Naive thymus-derived CD8-positive, alpha-beta T cell (primary cell): ENCODE results near the gene SDHAF3. TPM values are rescaled to one million over a fixed set of nuclear protein-coding genes. Genes with fewer than 3 reads are reported as not detected.
"Not testable (repeated sequence)": the region's sequence is repeated elsewhere in the genome, so short reads cannot be mapped to it uniquely, and the experiment has no call there.

ENCODE experiments used
- ATAC-seq, 2 donors: fragments of 150-1000 bp; cut with Tn5 transposase in 1 of 2; sonication (Bioruptor Pico), chemical (Tn5 transposase) in 1 of 2; 1 replicate in 1 of 2; 2 replicates in 1 of 2; pipeline ENCODE4 v1.10.0; 2021; ENCODE audit warnings: mild to moderate bottlenecking in 2 of 2, moderate library complexity in 2 of 2
- POLR2A ChIA-PET: fragments of 350-600 bp; sonication (Branson Sonifier 250); formaldehyde crosslinking; loops from one replicate; lab custom pipeline; 2021; ENCODE audit warnings: antibody characterized with exemption; lab: Charles Lee
- DNase-seq, 10 donors: peaks; one replicate each; pipeline versions ENCODE4 v3.0.0 to v3.0.0-alpha.2; 2020 to 2022
- H3K27ac Mint-ChIP-seq, 10 donors: one replicate each; pipeline ENCODE4 v1.8.0; 2020 to 2022; ENCODE audit warnings: mild to moderate bottlenecking in 10 of 10, mixed read lengths in 10 of 10, moderate library complexity in 4 of 10, inconsistent platforms in 1 of 10
- H3K27me3 Mint-ChIP-seq, 5 donors: one replicate each; pipeline ENCODE4 v1.8.0; 2021 to 2022; ENCODE audit warnings: mixed read lengths in 5 of 5
- H3K36me3 Mint-ChIP-seq, 3 donors: one replicate each; pipeline ENCODE4 v1.8.0; 2020 to 2022; ENCODE audit warnings: mixed read lengths in 3 of 3, mild to moderate bottlenecking in 2 of 3, inconsistent platforms in 1 of 3
- H3K4me1 Mint-ChIP-seq, 4 donors: one replicate each; pipeline ENCODE4 v1.8.0; 2021 to 2022; ENCODE audit warnings: mixed read lengths in 4 of 4
- H3K4me3 Mint-ChIP-seq, 10 donors: one replicate each; pipeline ENCODE4 v1.8.0; 2020 to 2022; ENCODE audit warnings: mild to moderate bottlenecking in 10 of 10, mixed read lengths in 10 of 10, moderate library complexity in 6 of 10, inconsistent platforms in 1 of 10
- H3K9me3 Mint-ChIP-seq, 9 donors: one replicate each; pipeline ENCODE4 v1.8.0; 2020 to 2022; ENCODE audit warnings: mixed read lengths in 9 of 9, mild to moderate bottlenecking in 3 of 9, inconsistent platforms in 1 of 9, moderate library complexity in 1 of 9
- polyA plus RNA-seq, 3 donors: library from polyadenylated mRNA; unstranded; fragments of 300-500 nt; fragmentation: Illumina TruSeq; gene quantifications; one replicate each; pipeline ENCODE4 v1.2.3, GENCODE V29; 2021
- total RNA-seq, 8 experiments: library from RNA in 2 of 8; stranded (reverse) in 2 of 8; gene quantifications; one replicate each; pipeline ENCODE4 v1.2.3 and lab custom pipeline; 2021 to 2026

SDHAF3 gene
- total and polyA plus RNA-seq, 5 experiments from 2014 or later: 18.3 to 70.9 (median 51.6) TPM

DNA sequence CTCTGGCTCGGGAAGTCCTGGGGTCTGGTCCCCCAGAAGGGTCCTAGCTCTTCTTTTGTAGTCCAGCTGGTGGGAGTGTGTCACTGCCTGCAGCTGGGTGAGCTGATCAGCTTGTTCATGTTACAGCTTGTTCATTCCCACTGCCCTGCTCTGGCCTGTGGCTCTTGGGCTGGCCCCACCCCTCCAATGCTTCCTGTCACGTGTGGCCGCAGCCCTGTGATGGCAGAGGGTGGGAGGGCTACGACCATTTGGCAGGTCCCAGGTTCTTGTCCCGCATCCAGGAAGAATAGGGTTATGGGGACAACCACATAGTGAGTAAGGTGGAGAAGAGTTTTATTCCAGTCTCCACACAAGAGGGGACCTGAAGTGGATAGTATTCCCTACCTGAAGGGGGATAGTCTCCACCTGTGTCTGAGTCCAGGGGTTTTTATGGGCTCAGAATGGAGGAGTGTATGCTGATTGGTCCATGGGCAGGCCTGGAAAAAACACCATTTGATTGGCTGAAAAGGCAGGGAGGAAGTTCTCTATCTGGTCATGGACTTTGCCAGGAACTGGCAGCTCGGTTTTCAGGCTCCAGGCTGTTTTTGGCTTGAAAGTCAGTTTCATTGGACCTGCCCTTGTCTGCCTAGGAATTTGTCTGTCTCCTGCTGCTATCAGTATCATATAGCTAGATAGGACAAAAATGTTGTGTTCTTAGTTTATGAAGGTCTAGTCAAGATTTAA lies 13.1 kb downstream of the SDHAF3 start:
- Mint-ChIP-seq H3K27ac (no peak overlapping the region), H3K27me3 (no peaks in the 10 kb centered on the region), H3K36me3 (peaks cover 5 to 7% (median 6%) of the 10 kb centered on the region in 3 donors), H3K9me3 (peaks cover 0 to 4% (median 0%) of the 10 kb centered on the region in 9 donors), H3K4me3 (no peak overlapping the region), H3K4me1 (peaks cover 5 to 32% (median 22%) of the 10 kb centered on the region in 4 donors)
- no peak for DNase-seq
- no peak for ATAC-seq
- POLR2A ChIA-PET: interaction anchor here (0.6 to 1.3 kb wide), 2 partner anchors 13 to 22 kb away, joined by 3 to 4 read pairs; partner anchors contain the start of gene SDHAF3

DNA sequence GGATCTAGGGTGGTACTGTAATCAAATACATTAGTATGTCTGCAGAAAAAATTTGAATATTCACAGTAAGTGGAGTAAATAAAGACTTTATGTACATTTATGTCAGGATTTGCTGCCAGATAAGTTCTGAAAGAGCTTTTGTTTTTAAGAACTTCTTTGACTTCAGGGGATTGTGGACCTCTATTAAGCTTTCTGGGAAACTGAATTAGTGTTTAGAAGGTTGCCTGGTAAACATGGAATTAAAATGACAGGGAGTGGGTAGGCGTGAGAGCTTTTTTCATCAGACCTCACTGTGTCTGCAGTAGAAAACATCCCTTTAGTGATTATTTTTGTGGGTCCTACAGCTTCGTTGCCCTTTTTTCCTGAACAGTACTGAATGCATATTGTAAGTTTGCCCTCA lies 15.7 kb downstream of the SDHAF3 start:
- Mint-ChIP-seq H3K27me3 (no peaks in the 10 kb centered on the region), H3K36me3 (peaks cover 11 to 16% (median 13%) of the 10 kb centered on the region in 3 donors), H3K27ac (peak overlapping the region in 1 of 10 donors; percentile 12), H3K4me1 (peaks cover 4 to 25% (median 16%) of the 10 kb centered on the region in 4 donors), H3K9me3 (peaks cover 0 to 7% (median 0%) of the 10 kb centered on the region in 9 donors), H3K4me3 (no peak overlapping the region)
- no peak for DNase-seq
- POLR2A ChIA-PET: no interaction called here
- no peak for ATAC-seq

DNA sequence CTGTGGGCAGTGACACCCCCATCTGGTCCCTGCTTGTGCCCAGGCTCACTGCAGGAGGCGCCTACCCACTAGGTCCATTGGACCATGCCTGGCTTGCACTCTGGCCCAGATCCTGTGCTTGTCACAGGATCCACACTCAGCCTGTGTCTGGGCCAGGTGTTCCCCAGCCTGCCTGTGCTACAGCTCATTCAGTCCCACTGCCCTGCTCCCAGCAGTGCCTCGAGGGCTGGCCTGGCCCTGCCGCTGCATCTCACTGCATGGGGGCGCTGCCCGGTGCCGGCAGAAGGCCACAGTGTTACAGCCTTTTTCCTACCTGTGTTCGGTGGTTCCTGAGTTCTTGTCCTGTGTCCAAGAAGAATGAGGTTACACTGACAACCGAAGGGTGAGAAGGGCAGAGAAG lies 21.3 kb downstream of the SDHAF3 start:
- ATAC-seq: no peak
- Mint-ChIP-seq H3K4me1 (peaks cover 0 to 12% (median 8%) of the 10 kb centered on the region in 4 donors), H3K4me3 (no peak overlapping the region), H3K9me3 (peaks cover 3 to 45% (median 23%) of the 10 kb centered on the region in 9 donors), H3K27me3 (no peaks in the 10 kb centered on the region), H3K36me3 (peaks cover 37 to 62% (median 58%) of the 10 kb centered on the region in 3 donors), H3K27ac (no peak overlapping the region)
- DNase-seq: no peak
- POLR2A ChIA-PET: interaction anchor here (0.5 kb wide), 1 partner anchor 17 kb away, joined by 3 read pairs; no protein-coding TSS in a partner anchor

DNA sequence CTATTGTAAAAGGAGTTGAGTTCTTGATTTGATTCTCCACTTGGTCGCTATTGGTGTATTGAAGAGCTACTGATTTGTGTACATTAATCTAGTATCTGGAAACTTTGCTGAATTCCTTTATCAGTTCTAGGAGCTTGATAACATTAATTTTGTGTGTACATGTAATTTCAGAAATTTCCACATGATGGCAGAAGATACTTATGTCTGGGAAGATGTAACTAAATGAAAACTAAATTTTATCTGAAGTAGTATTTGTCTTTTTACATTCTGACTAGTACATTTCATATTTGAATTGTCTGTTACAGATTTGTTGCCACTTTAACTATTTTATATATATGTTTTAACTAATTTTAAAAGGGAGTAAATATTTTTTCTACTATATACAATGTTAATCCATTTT lies 27.6 kb downstream of the SDHAF3 start:
- no peak for ATAC-seq
- peak in 3 of 10 donors; percentile 5 to 21 (median 13) for DNase-seq
- Mint-ChIP-seq H3K36me3 (peaks cover 25 to 44% (median 37%) of the 10 kb centered on the region in 3 donors), H3K27me3 (no peaks in the 10 kb centered on the region), H3K4me1 (peaks cover 0 to 6% (median 4%) of the 10 kb centered on the region in 4 donors), H3K27ac (no peak overlapping the region), H3K4me3 (no peak overlapping the region), H3K9me3 (peaks cover 0 to 23% (median 10%) of the 10 kb centered on the region in 9 donors)
- POLR2A ChIA-PET: interaction anchor here (0.7 kb wide), 1 partner anchor 783 kb away, joined by 3 read pairs; no protein-coding TSS in a partner anchor

DNA sequence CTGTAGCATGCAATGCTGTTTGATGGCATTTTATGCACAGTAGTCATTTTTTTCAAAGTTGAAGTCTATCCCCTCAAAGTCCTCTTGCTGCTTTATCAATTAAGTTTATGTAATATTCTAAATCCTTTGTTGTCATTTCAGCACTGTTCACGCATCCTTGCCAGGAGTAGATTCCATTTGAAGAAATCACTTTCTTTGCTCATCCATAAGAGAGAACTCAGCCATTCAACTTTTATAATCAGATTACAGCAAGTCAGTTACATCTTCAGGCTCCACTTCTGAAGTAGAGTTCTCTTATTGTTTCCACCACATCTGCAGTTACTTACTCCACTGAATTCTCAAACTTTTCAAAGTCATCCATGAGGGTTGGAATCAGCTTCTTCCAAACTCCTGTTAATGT lies 32.3 kb downstream of the SDHAF3 start:
- no peak overlapping the region for H3K4me3 Mint-ChIP-seq
- peaks cover 12 to 43% (median 23%) of the 10 kb centered on the region in 3 donors for H3K36me3 Mint-ChIP-seq

DNA sequence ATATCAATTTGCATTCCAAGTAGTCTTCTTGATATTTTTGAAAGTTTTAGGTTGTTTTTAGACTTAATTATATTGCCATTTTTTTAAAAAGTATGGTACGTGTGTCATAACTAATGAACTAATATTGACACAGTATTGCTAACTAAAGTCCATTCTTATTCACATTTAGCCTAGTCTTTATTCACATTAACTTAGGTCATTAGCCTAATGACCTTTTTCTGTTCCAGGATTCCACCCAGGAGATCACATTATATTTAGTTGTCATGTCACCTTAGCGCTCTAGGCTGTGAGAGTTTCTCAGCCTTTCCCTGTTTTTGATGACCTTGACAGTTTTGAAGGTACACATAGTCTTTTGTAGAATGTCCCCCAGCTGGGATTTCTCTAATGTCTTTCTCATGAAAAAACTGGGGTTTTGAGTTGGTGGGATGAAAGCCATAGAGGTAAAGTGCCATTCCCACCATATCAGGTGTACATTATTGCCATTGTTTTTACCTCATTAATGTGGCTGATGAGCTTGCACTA lies 38.5 kb downstream of the SDHAF3 start:
- POLR2A ChIA-PET: no interaction called here
- Mint-ChIP-seq H3K27me3 (no peaks in the 10 kb centered on the region), H3K9me3 (peaks cover 0 to 21% (median 5%) of the 10 kb centered on the region in 9 donors), H3K4me3 (no peak overlapping the region), H3K36me3 (peaks cover 16 to 56% (median 42%) of the 10 kb centered on the region in 3 donors), H3K27ac (no peak overlapping the region), H3K4me1 (peaks cover 2 to 18% (median 14%) of the 10 kb centered on the region in 4 donors)
- ATAC-seq: no peak
- DNase-seq: no peak

More for the DNA sequence above, 32.3 kb downstream of the SDHAF3 start:
- H3K27me3 Mint-ChIP-seq: no peaks in the 10 kb centered on the region
- DNase-seq: no peak
- peaks cover 0 to 1% (median 0%) of the 10 kb centered on the region in 9 donors for H3K9me3 Mint-ChIP-seq
- peaks cover 5 to 22% (median 12%) of the 10 kb centered on the region in 4 donors for H3K4me1 Mint-ChIP-seq
- no peak for ATAC-seq
- no peak overlapping the region for H3K27ac Mint-ChIP-seq
- POLR2A ChIA-PET: interaction anchor here (0.6 kb wide), 1 partner anchor 145 kb away, joined by 3 read pairs; no protein-coding TSS in a partner anchor

DNA sequence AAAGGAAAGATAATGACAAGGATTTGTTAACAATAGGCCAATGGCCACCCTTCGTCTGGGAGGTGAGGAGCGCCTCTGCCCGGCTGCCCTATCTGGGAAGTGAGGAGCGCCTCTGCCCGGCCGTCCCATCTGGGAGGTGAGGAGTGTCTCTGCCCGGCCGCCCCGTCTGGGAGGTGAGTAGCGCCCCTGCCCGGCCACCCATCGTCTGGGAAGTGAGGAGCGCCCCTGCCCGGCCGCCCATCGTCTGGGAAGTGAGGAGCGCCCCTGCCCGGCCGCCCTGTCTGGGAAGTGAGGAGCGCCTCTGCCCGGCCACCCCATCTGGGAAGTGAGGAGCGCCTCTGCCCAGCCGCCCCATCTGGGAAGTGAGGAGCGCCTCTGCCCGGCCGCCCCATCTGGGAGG lies 42.5 kb downstream of the SDHAF3 start:
- Mint-ChIP-seq H3K36me3 (peaks cover 25 to 66% (median 52%) of the 10 kb centered on the region in 3 donors), H3K9me3 (peaks cover 0 to 28% (median 5%) of the 10 kb centered on the region in 9 donors), H3K4me1 (peaks cover 7 to 12% (median 10%) of the 10 kb centered on the region in 4 donors)
- ATAC-seq, H3K4me3 Mint-ChIP-seq, DNase-seq, POLR2A ChIA-PET, H3K27ac Mint-ChIP-seq, H3K27me3 Mint-ChIP-seq: not testable (repeated sequence)

DNA sequence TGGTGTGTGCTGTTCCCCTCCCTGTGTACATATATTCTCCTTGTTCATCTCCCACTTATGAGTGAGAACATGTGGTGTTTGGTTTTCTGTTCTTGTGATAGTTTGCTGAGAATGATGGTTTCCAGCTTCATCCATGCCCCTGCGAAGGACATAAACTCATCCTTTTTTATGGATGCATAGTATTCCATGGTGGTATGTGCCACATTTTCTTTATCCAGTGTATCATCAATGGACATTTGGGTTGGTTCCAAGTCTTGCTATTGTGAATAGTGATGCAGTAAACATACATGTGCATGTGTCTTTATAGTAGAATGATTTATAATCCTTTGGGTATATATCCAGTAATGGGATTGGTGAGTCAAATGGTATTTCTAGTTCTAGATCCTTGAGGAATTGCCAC lies 44.1 kb downstream of the SDHAF3 start:
- DNase-seq, POLR2A ChIA-PET, H3K27me3 Mint-ChIP-seq, H3K27ac Mint-ChIP-seq, H3K4me3 Mint-ChIP-seq, ATAC-seq: not testable (repeated sequence)
- H3K9me3 Mint-ChIP-seq: peaks cover 0 to 28% (median 5%) of the 10 kb centered on the region in 9 donors
- peaks cover 31 to 69% (median 59%) of the 10 kb centered on the region in 3 donors for H3K36me3 Mint-ChIP-seq
- H3K4me1 Mint-ChIP-seq: peaks cover 7 to 19% (median 13%) of the 10 kb centered on the region in 4 donors

DNA sequence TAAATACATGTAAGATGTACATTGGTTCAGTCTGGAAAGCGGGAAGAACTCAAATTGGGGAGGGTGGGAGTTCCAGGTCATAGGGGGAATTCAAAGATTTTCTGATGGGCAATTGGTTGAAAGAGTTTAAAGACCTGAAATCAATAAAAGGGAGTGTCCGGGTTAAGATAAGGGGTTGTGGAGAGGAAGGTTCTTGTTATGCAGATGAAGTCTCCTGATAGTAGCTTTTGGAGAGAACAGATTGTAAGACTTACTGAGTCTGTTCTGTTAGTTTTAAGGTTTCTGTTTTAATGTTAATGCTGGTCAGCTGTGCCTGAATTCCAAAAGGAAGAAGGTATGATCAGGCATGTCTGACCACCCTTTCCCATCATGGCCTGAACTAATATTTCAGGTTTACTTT lies 48.8 kb downstream of the SDHAF3 start:
- no peaks in the 10 kb centered on the region for H3K27me3 Mint-ChIP-seq
- H3K9me3 Mint-ChIP-seq: peaks cover 0 to 11% (median 6%) of the 10 kb centered on the region in 9 donors
- H3K4me1 Mint-ChIP-seq: peaks cover 7 to 37% (median 14%) of the 10 kb centered on the region in 4 donors
- H3K27ac Mint-ChIP-seq: peak overlapping the region in 1 of 10 donors; percentile 33
- DNase-seq (no peak), ATAC-seq (no peak)
- peaks cover 21 to 52% (median 38%) of the 10 kb centered on the region in 3 donors for H3K36me3 Mint-ChIP-seq
- H3K4me3 Mint-ChIP-seq: no peak overlapping the region
- POLR2A ChIA-PET: no interaction called here

DNA sequence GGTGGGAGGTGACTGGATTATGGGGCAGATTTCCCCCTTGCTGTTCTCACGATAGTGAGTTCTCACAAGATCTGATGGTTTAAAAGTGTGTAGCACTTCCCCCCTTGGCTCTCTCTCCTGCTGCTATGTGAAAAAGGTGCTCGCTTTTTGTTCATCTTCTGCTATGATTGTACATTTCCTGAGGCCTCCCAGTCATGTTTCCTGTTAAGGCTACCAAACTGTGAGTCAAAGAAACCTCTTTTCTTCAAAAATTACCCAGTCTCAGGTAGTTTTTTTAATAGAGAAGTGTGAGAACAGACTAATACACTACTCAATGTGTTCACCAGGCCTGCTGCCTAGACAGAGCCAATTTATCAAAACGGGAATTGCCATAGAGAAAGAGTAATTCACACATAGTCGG lies 49.7 kb downstream of the SDHAF3 start:
- Mint-ChIP-seq H3K27ac (no peak overlapping the region), H3K9me3 (peaks cover 0 to 11% (median 4%) of the 10 kb centered on the region in 9 donors), H3K36me3 (peaks cover 16 to 44% (median 31%) of the 10 kb centered on the region in 3 donors), H3K4me1 (peaks cover 5 to 31% (median 12%) of the 10 kb centered on the region in 4 donors), H3K27me3 (no peaks in the 10 kb centered on the region), H3K4me3 (no peak overlapping the region)
- DNase-seq (no peak), ATAC-seq (no peak)
- POLR2A ChIA-PET: no interaction called here

DNA sequence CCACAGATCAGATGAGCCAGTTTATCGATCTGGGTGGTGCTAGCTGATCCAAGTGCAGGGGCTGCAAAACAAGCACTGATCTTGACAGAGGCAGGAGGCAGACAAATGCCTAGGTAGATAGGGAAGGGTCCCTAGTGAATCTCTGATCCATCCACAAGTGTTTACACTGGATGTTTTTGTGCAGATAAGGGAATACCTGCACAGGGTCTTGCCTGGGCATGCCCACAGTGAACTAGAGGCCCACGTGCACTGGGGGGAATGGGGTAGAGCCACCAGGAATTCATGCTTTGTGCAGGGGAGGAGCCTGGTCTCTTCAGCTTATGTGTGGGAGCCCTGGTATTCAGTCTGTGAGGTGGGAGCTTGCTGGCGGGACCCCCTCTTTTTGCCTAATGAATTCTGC lies 50.3 kb downstream of the SDHAF3 start:
- H3K9me3 Mint-ChIP-seq: peaks cover 0 to 11% (median 4%) of the 10 kb centered on the region in 9 donors
- no peak overlapping the region for H3K27ac Mint-ChIP-seq
- ATAC-seq: no peak
- H3K36me3 Mint-ChIP-seq: peaks cover 13 to 38% (median 29%) of the 10 kb centered on the region in 3 donors
- H3K4me3 Mint-ChIP-seq: no peak overlapping the region
- no peaks in the 10 kb centered on the region for H3K27me3 Mint-ChIP-seq
- no peak for DNase-seq
- POLR2A ChIA-PET: no interaction called here
- peaks cover under 1 to 26% (median 9%) of the 10 kb centered on the region in 4 donors for H3K4me1 Mint-ChIP-seq

DNA sequence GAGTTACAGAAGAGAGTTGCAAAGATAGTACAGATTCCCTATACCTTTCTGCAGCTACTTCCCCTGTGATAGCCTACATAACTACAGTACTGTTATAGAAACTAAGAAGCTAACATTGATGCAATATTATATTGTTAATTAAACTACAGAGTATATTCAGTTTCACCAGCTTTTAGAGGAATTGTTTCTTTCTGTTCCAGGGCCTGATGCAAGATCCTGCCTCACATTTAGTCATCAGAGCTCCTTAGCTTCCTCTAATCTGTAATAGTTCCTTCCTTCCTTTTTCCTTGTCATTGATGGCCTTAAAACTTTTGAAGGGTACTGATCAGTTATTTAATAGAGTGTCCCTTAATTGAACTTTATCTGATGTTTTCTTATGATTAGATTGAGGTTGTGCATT lies 56.8 kb downstream of the SDHAF3 start:
- POLR2A ChIA-PET: no interaction called here
- peaks cover 0 to 2% (median 0%) of the 10 kb centered on the region in 3 donors for H3K36me3 Mint-ChIP-seq
- no peak overlapping the region for H3K4me3 Mint-ChIP-seq
- H3K9me3 Mint-ChIP-seq: no peaks in the 10 kb centered on the region
- DNase-seq: no peak
- H3K4me1 Mint-ChIP-seq: peaks cover 0 to 7% (median 4%) of the 10 kb centered on the region in 4 donors
- H3K27ac Mint-ChIP-seq: no peak overlapping the region
- no peak for ATAC-seq
- no peaks in the 10 kb centered on the region for H3K27me3 Mint-ChIP-seq
